GM21737 (cell line): ENCODE data around the gene INIP.
"Not testable (repeated sequence)": the region's sequence is repeated elsewhere in the genome, so short reads cannot be mapped to it uniquely, and the experiment has no call there.

Source experiments
- ATAC-seq: cut with Tn5 transposase; IDR thresholded peaks from one replicate; pipeline ENCODE4 v1.9.1; 2021; ENCODE audit warnings: mild to moderate bottlenecking, moderate library complexity; ENCODE audit not compliant: unreplicated experiment

Gene INIP

DNA sequence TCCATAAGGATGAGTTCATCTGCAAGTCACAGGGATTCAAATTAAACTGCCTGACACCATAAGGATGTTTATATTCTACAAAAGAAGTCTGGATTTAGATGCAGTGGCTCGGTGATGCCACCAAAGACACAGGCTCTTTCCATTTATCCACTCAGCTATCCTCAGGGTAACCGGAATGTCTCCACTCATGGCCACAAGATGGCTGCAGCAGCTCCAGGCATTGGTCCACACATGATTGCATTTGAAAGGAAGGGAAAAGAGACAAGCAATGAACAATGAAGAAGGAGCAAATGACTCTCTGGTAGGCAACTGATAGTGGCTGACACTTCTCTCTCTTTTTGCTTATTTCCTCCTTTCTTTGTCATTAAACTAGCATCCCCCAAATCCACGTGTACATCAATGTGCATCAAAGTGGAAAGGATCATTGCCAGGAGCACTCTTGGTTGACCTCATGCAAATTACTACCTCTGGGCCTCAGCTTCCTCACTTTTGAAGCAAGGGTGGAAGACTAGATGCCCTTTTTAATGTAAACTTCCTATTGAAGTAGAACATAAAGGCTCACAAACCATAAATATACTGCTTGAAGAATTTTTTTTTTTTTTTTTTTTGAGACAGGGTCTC, 25.4 kb upstream of the INIP start:
- no peak for ATAC-seq

- ATAC-seq = no peak
Observed at GRCh38 chr9:112734892-112735291, 17.0 kb upstream of the INIP start.

GRCh38 chr9:112731971-112732370, 14.1 kb upstream of the INIP start:
- no peak for ATAC-seq

DNA sequence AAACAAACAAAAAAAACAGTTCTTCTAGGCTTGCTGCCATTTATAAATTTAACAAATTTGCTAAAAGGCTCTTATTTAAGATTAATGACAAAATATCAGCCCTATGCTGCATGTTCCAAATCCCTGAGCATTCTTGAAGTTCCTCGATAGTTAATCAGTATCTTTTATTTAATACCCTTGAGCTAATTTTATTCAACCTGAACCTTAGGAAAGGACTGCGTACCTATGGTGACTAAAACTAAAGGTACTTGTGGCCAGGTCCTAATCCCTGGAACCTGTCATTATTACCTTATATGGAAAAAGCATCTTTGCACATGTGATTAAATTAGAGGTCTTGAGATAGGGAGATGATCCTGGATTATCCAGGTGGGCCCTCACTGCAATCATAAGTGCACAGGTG, 10.5 kb upstream of the INIP start:
- ATAC-seq = no peak

- ATAC-seq = no peak
Observed at GRCh38 chr9:112726428-112726827, 8.5 kb upstream of the INIP start.

DNA sequence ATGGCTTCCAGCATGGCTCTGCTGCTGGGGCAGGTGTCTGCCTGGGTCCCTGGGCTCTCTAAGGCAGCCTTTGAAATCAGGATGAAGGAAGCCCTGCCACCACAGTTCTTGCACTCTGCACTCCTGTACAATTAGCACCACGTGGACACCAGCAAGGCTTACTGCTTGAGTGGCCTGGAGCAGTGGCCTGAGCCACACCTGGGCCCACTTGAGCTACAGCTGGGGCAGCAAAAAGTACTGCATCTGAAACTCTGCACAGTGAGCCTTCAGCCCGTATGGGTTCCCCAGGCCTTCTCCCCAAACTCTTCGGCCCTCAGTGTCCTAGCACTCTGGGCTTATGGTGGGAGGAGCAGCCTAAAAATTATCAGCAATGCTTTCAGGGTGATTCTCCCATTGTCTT, 8.0 kb upstream of the INIP start:
- no peak for ATAC-seq

DNA sequence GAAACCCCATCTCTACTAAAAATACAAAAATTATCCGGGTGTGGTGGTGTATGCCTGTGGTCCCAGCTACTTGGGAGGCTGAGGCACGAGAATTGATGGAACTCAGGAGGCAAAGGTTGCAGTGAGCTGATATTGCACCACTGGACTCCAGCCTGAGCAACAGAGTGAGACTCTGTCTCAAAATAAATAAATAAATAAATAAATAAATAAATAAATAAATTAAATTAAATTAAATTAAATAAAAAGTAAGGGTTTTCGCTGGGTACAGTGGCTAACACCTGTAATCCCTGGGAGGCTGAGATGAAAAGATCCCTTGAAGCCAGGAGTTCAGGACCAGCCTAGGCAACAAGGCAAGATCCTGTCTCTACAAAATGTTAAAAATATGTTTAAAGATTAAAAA, 4.8 kb upstream of the INIP start:
- ATAC-seq = not testable (repeated sequence)

GRCh38 chr9:112720113-112720780, 2.3 kb upstream of the INIP start:
- no peak for ATAC-seq

GRCh38 chr9:112719696-112720095, 1.8 kb upstream of the INIP start:
- no peak for ATAC-seq

DNA sequence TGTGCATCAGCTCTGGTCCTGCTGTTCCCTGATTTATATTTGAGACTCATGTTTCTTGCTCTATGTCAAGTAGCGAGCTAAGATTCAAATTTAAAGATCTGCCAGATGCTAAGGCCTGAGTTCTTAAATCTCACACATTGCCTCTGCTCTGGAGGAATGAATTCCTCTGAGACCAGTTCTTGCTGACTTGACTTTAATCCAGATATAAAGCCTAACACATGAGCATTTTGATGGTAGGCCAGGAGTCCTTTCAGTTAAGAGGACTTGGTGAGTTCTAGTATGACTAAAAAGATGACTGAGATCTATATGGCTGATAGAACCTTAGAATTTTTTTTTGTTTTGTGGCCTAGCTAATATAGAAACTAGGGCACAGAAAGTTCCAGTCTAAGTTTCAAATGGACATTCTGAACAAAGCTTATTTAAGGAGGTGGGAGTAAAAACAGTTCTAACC, 1.3 kb upstream of the INIP start:
- no peak for ATAC-seq

DNA sequence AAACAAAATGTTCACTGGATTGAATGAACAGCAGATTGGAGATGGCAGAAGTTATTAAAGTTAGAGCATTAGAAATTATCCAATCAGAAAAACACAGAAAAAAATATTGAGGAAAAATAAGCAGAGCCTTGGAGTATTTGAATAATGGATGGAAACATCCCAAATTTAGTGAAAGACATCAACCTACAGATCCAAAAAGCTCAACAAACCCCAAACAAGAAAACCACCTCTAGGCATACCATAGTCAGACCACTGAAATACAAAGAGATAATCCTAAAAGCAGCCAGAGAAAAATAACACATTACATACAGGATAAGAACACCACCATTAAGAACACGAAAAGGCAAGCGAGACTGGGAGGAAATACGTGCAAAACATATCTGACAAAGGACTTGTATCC, 5.2 kb downstream of the INIP start:
- no peak for ATAC-seq

GRCh38 chr9:112711050-112711689, 6.7 kb downstream of the INIP start:
- no peak for ATAC-seq

DNA sequence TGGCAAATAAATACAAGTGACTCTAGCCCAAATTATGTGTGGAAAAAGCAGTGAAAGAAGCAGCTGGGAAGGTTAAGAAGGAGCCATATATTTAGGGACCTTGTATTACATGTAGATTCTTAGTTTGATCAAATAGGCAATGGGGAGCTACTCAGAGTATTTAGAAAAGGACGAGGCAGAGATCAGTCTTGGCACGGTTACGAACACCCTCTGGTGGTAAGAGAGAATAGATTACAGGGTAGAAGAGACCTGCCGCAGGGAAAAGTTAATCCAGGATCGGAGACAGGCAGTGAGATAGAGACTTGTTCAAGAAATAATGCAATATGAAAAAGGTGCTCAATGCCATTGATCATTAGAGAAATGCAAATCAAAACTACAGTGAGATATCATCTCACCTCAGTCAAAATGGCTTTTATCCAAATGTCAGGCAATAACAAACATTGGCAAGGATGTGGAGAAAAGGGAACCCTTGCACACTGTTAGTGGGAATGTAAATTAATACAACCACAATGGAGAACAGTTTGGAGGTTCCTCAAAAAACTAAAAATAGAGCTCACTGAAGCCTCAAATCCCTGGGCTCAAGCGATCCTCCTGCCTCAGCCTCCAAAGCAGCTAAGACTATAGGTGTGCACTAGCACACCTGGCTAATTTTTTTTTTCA, 12.0 kb downstream of the INIP start:
- no peak for ATAC-seq

GRCh38 chr9:112703304-112703703, 14.6 kb downstream of the INIP start:
- ATAC-seq = no peak

DNA sequence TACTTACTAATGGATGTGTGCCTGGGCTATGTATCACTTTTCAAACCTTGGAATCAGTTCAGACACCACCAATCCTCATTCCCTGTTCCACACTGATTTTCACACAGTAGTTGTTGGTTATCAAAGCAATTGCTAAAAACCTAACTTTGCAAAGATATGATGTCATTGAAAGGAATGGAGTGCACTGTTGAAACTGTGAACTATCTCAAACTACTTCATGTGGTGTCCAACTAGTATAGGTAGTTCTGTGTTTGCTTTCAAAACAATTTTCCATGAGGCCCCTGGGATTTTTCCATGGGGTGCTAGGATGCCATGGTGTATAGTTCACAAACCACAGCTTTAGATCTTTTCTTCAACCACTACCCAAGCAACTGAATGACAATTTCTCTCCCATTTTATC, 17.8 kb downstream of the INIP start:
- no peak for ATAC-seq

GRCh38 chr9:112699230-112699629, 18.7 kb downstream of the INIP start:
- peak; percentile 62 for ATAC-seq

DNA sequence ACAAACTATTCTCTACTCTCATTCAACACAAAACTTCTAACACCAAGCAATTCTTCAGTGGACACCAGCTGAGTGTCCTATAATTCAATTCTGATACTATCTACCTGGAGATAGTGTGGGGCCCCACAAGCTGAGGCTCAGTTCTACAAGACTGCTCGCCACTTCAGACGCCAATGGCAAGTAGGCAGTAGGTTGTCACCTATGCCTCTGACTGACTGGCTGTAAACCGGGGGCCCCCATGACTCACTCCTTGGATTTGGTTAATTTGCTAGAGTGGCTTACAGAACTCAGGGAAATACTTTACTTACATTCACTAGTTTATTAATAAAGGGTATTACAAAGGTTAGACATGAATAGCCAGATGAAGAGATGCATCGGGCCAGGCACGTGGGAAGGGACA, 21.5 kb downstream of the INIP start:
- no peak for ATAC-seq

DNA sequence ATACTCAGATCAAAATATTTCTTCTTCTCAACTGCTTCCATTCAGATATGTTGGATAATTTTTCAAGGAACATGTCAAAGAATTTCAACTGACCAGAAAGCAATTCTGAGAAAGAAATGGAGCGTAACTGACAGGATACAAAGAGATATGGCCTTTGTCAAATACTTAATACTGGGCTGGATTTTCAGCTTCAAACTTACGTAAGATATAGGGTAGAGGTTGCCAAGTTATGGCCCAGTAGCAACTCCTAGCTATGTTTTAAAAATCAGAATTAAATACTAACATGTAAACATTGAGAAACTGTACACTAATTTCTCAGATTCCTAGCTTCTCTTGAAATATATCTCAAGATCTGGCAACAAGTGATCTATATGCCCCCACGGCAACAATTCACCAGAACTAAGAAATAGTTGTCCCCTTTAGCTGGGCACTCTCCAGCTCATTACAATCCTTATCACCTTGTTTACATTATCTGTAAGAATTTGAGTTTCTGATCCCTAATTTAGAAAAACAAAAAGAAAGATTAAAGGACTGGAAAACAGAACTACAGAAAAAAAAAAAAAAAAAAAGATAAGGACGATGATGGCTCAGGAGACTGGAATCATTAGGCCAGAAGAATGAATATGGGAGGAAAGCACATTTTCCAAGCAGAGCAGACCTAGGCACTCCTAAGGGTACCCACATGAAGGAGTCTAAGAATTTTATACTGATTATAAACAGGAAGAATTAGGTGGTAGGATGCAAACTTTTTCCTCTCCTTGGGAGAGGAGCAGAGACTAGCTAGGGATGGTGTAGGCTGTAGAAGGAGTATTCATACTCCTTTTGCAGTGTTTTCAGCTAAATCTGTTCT, 23.0 kb downstream of the INIP start:
- no peak for ATAC-seq

DNA sequence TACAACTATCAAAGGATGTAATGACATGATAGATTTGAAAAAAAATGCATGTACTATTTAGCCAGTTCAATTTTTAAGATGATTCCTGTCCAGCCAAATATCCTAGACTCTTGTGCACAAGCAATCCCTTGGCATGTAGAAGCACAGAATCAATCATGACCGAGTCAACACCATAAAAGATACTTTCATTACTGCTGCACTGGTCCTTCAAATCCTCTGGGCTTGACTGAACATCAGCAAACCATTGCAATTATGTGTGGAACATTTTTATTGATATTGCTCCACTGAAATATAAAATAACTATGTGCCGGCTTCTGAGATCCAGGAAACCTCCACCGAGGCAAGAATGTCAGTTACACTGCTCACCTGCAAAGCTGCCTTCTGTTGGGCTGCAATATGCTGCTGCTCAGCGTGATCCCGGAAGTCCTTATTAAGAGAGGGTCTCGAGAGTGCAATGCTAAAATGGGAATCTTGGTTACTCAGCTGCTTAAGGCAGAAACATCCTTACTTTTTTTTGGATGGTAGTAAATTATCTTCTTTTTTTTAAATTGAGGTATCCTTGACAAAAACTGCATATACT, 28.7 kb downstream of the INIP start:
- no peak for ATAC-seq

- no peak for ATAC-seq
Observed at GRCh38 chr9:112680731-112681402, 37.0 kb downstream of the INIP start.
